ENCODE results near the gene WNT11. TPM values are rescaled to one million over a fixed set of nuclear protein-coding genes. Genes with fewer than 3 reads are reported as not detected.

Gene WNT11
- 10 to 100 TPM; 13.1 to 28.1 (median 15.8) TPM for polyA plus RNA-seq (ENCODE audit: insufficient read length in 4 of 4)

DNA sequence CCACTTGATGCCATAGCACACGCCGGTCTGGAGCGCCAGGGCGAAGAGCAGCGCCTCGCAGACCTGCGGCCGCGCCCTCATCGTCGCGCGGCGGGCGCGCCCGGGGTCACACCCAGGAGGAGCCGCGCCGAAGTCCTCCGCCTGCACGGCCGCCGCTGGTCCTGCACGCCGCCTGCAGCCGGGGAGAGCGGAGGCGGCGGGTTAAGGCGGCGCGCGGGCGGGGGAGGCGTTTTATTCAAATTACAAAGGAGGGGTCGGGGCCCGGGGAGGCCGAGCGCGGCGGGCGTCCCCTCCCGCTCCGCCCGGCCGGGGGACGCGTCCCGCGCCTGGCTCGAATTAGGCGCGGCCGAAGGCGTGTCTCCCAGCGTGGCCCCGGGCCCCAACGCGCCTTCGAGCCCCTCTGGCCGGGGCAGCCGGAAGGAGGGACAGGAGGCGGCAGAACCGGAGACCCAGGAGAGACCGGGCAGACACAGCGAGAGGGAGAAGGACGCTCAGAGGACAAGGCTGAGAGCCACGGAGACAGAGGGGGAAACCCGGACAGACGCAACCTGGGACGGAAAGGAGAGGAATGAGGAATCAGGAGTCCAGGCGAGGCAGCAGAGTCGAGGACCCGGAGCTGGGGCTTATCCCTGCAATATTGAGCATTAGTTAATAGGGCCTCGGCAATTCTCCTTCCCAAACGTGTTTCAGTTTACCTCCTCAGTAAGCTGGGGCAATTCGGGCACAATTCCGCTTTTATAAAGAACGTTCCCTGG lies at the start of gene WNT11:
WNT11 (minus strand) TSS at position 176 of the 755 bp plus-strand sequence; CDS start at position 81, 95 bp downstream.
- DNase-seq (ENCODE audit: low read depth in 4 of 4, low spot score in 3 of 4), result no peak

GRCh38 chr11:76253416-76253815 lies 47.1 kb upstream of the WNT11 start:
- DNase-seq (ENCODE audit: low read depth in 4 of 4, low spot score in 3 of 4), result no peak

- no peak for DNase-seq (ENCODE audit: low read depth in 4 of 4, low spot score in 3 of 4)
Measured at GRCh38 chr11:76252631-76253070, 46.3 kb upstream of the WNT11 start.

GRCh38 chr11:76251576-76251975 lies 45.3 kb upstream of the WNT11 start:
- no peak for DNase-seq (ENCODE audit: low read depth in 4 of 4, low spot score in 3 of 4)

GRCh38 chr11:76251226-76251575 lies 44.9 kb upstream of the WNT11 start:
- DNase-seq (ENCODE audit: low read depth in 4 of 4, low spot score in 3 of 4), result no peak

- DNase-seq (ENCODE audit: low read depth in 4 of 4, low spot score in 3 of 4), result no peak
Measured at GRCh38 chr11:76250520-76251225, 44.4 kb upstream of the WNT11 start.

DNA sequence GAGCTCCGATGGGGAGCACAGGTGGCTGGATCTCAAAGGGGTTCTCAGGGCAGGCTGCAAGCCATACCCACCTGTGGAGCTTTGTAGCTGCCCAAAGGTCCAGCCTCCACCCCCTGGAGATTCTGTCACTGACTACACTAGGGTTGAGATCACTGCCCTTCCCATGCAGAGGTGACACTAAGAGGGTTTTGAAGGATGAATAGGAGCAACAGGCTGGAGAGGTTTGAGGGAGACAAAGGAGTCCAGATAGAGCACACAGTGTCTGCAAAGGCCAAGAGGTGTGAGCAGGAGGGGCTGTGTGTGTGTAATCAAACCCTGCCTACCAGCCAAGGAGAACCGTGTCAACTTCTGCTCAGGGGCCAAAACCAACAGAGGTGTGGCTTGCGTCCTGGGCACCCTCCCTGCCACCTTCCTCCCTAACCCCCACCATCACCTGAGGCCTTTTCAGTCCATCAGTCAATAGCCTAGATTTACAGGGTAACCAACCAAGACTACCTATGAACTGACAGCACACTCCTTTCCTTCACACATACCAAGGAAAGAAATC lies 43.0 kb upstream of the WNT11 start:
- DNase-seq (ENCODE audit: low read depth in 4 of 4, low spot score in 3 of 4), result no peak

- no peak for DNase-seq (ENCODE audit: low read depth in 4 of 4, low spot score in 3 of 4)
Measured at GRCh38 chr11:76248210-76248609, 41.9 kb upstream of the WNT11 start.

- no peak for DNase-seq (ENCODE audit: low read depth in 4 of 4, low spot score in 3 of 4)
Measured at GRCh38 chr11:76247091-76247490, 40.8 kb upstream of the WNT11 start.

GRCh38 chr11:76246271-76246933 lies 40.1 kb upstream of the WNT11 start:
- DNase-seq (ENCODE audit: low read depth in 4 of 4, low spot score in 3 of 4), result no peak

DNA sequence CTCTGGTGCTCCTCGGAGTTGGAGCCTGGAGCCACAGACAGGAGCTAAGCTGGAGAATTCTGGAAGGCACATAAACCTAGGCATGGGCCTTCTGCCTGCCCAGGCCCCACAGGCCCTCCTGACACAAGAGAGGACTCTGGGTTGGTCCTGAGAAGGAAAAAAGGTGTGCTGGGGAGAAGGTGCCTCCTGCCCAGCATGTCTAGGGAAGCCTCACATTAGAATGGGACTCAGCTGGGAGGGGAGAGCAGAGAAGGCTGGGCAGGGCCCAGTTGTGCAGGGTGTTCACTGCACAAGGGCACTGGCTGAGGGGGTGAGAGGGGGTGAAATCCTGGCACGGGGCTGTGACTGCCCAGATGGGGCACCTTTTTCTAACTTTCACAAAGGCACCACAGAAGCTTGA lies 39.4 kb upstream of the WNT11 start:
- DNase-seq (ENCODE audit: low read depth in 4 of 4, low spot score in 3 of 4), result no peak

GRCh38 chr11:76244316-76244851 lies 38.1 kb upstream of the WNT11 start:
- no peak for DNase-seq (ENCODE audit: low read depth in 4 of 4, low spot score in 3 of 4)

DNA sequence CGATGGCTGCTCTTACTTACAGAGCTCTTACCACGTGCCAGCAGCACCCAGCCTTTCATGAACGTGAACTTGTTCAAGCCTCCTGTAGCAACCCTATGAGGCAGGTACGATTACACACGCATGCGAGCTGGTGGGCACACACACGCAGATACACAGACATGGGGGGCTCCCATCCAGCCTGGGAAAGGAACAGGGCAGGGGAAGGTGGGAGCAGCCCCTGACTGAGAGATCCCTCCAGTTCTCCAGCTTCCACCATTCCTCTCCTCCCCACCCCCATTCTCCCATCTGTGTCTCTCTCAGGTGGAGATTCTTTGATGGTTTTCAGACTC lies 37.6 kb upstream of the WNT11 start:
- DNase-seq (ENCODE audit: low read depth in 4 of 4, low spot score in 3 of 4), result no peak

- DNase-seq (ENCODE audit: low read depth in 4 of 4, low spot score in 3 of 4), result no peak
Measured at GRCh38 chr11:76243193-76243956, 37.1 kb upstream of the WNT11 start.

DNA sequence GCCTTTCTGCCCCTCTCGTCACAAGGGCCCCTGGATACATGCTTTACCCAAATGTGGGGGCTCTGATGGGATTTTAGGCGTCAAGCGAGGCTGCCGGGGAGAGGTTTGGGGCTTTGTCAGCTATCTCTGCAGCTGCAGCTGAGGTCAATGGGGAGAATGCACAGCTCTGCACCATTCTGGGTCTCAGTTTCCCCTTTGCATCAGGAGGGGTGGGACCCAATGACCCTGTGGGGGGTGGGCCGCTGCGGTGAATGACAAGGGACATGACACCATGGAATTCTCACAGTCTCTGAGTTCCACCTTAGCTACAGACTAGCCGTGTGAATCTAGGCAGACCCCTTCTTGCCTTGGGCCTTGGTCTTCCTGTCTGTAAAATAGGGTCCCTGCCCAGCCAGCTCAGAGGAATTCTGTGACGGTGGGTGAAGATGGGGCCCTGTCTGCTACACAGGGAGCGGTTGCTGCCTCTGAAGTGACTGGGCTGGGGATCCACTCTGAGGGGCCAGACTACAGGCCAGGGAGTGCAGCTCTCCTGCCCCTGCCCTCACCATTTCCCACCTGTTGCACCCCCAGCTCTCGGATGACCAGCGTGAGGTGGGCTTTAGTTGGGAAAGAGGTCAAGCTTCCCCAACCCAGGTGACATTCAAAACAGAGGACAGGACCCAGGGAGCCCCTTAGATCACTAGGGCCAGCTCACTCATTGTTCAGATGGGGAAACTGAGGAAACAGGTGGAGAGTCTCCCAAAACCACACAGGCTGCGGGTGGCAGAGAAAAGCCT lies 35.9 kb upstream of the WNT11 start:
- no peak for DNase-seq (ENCODE audit: low read depth in 4 of 4, low spot score in 3 of 4)

DNA sequence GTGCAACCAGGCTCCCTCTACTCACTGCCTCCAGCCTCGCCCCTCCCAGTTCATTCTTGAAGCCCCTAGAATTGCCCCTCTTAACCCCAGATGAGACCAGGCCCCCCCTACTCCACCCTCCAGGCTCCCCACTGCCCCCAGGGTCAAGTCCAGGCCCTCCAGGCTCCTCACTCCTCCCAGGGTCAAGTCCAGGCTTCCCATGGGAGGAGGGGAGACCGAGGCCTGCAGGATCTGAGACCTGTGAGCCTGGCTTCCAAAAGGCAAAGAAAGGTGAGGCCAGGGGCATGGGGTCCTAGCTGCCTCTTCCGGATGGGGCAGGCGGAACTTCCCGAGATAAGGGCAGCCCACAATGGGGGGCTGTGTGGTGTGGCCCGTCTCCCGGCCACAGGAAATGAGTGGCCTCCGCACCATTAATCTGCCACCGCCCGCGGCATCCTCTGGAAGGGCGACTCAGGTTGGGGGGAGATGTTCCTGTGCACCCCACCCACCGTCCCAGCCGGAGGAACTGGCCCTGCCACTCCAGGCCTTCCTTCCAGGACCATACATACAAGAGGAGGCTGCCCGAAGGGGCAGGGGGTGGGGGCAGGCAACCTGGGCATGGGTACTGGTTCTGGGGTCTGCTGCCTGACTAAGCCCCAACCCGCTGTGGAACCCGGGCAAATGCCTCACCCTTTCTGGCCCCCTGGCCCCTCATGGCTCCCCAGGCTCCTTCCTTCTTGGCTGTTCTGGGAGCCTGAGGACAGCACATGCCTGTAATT lies 35.1 kb upstream of the WNT11 start:
- no peak for DNase-seq (ENCODE audit: low read depth in 4 of 4, low spot score in 3 of 4)

DNA sequence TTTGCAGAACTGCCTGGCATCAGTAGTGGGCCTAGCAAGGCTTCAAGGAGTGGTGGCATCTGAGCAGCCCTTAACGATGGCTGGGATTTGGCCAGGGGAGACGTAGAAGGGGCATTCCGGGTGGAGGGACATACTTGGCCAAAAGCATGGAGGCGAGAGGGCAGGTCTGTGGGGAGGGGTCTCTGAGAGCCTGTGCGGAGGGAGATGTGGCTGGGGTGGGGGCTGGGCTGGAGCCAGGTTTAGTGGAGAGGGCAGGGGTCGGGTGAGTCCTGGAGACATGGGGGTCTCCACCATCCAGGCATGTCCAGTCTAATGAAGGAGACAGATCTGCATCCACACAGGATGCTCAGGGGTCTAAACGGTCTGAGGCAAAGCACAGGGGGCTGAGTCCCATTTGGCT lies 34.4 kb upstream of the WNT11 start:
- no peak for DNase-seq (ENCODE audit: low read depth in 4 of 4, low spot score in 3 of 4)

DNA sequence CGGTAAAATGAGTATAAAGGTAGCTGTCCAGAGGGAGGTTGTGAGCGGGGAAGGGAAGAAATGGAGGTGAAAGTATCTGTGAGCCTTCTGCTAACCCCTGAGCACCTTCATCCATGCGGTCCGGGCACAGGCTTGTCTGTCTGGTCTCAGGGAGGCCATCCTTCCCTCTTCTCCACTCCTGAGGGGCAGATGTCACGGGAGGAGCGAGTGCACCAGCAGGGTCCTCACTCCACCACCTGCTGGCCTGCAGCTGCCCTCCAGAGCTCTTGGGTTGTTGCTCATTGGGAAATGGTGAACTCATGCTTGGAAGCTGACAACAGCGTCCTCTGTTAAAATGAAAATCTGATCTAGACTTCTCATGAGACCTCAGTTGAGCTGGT lies 33.8 kb upstream of the WNT11 start:
- DNase-seq (ENCODE audit: low read depth in 4 of 4, low spot score in 3 of 4), result no peak

All from right renal pelvis (tissue), 4 donors.